ENCODE data around the gene CACNB2.

DNA sequence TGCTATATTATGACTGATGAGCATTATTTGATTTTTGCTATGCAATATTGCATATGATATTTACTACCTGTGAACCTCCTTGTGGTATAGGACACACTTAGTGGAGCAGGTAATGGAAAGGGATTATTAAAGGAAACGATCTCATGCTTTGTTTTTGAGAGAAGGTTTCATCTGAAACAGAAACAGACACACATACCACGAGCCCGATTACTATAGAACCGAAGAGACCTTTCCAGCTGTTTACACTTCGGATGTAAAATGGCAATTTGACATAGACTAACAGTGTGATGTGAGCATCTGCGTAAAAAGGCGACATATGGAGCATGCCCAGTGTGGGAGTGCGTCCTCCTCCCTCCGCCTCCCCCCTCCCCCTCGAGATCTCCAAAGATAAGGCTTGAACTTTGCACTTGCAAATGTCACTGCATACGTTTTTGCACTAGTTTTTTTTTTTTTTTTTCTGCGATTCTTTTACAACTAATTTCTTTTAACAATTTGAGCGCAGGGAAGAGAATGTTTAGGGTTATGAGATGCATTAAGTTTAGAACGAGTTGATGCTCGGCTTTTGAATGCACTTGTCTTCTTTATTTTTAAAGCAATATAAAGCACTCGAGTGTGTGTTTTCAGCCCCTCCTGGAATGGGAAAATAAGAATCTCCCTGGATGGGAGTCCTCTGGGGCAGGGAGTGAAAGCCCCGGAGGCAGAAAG lies 260.1 kb downstream of the CACNB2 start:
- TF ChIP-seq POLR2AphosphoS5 (IDR thresholded peaks at IDR 0.05) (no peak), POLR2A (IDR thresholded peaks at IDR 0.05) (no peak)
- TF ChIP-seq, protein P1, sequence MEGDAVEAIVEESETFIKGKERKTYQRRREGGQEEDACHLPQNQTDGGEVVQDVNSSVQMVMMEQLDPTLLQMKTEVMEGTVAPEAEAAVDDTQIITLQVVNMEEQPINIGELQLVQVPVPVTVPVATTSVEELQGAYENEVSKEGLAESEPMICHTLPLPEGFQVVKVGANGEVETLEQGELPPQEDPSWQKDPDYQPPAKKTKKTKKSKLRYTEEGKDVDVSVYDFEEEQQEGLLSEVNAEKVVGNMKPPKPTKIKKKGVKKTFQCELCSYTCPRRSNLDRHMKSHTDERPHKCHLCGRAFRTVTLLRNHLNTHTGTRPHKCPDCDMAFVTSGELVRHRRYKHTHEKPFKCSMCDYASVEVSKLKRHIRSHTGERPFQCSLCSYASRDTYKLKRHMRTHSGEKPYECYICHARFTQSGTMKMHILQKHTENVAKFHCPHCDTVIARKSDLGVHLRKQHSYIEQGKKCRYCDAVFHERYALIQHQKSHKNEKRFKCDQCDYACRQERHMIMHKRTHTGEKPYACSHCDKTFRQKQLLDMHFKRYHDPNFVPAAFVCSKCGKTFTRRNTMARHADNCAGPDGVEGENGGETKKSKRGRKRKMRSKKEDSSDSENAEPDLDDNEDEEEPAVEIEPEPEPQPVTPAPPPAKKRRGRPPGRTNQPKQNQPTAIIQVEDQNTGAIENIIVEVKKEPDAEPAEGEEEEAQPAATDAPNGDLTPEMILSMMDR (IDR thresholded peaks at IDR 0.05): no peak

Data from gastroesophageal sphincter (tissue), 3 donors.